Measurements from ENCODE around the gene HDLBP.

DNA sequence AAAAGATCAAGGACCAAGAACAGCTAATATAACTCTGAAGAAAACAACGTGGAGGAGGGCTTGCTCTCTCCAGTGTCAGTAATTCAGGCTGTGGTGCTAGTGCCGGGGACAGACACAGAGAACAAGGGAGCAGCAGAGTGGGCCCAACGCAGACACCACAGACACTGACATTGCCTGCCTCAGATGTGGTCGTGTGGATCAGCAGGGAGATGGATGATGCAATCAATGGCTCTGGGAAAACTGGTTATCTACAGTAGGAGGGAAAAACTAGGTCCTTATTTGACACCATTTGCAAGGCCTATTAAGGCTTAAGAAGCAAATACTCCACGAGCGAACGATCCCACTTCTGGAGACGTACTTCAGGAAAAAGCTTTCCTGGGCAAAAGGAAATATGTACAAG is 36.1 kb downstream of the HDLBP start:
- TF ChIP-seq POLR2A (IDR thresholded peaks at IDR 0.05; ENCODE audit: extremely low read depth, insufficient read length): no peak
- TF ChIP-seq, protein P1, sequence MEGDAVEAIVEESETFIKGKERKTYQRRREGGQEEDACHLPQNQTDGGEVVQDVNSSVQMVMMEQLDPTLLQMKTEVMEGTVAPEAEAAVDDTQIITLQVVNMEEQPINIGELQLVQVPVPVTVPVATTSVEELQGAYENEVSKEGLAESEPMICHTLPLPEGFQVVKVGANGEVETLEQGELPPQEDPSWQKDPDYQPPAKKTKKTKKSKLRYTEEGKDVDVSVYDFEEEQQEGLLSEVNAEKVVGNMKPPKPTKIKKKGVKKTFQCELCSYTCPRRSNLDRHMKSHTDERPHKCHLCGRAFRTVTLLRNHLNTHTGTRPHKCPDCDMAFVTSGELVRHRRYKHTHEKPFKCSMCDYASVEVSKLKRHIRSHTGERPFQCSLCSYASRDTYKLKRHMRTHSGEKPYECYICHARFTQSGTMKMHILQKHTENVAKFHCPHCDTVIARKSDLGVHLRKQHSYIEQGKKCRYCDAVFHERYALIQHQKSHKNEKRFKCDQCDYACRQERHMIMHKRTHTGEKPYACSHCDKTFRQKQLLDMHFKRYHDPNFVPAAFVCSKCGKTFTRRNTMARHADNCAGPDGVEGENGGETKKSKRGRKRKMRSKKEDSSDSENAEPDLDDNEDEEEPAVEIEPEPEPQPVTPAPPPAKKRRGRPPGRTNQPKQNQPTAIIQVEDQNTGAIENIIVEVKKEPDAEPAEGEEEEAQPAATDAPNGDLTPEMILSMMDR (IDR thresholded peaks at IDR 0.05; ENCODE audit: low read depth, low read length): no peak
- TF ChIP-seq, protein P2, sequence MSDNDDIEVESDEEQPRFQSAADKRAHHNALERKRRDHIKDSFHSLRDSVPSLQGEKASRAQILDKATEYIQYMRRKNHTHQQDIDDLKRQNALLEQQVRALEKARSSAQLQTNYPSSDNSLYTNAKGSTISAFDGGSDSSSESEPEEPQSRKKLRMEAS (IDR thresholded peaks at IDR 0.05; ENCODE audit: low read depth, low read length): no peak

Measured in NB4 (cell line).